Activated CD4-positive, alpha-beta T cell treated with anti-CD3 and anti-CD28 coated beads for 36 hours (primary cell): ENCODE measurements around the gene TNS1. TPM values are rescaled to one million over a fixed set of nuclear protein-coding genes. Genes with fewer than 3 reads are reported as not detected.

Source experiments
- ATAC-seq: fragments of 200-7000 bp; cut with Tn5 transposase; one replicate; pipeline ENCODE4 v1.10.0; 2021; ENCODE audit warnings: mild to moderate bottlenecking, moderate library complexity
- CTCF ChIA-PET: fragments of 350-600 bp; sonication (Branson Sonifier 250); formaldehyde crosslinking; loops from one replicate; lab custom pipeline; 2021; ENCODE audit warnings: antibody characterized with exemption; lab: Charles Lee
- POLR2A ChIA-PET: fragments of 350-600 bp; sonication (Branson Sonifier 250); formaldehyde crosslinking; loops from one replicate; lab custom pipeline; 2021; ENCODE audit warnings: antibody characterized with exemption, inconsistent platforms; lab: Charles Lee
- DNase-seq: peaks from one replicate; pipeline ENCODE4 v3.0.0-alpha.2; 2020
- H3K27ac Mint-ChIP-seq: one replicate; pipeline ENCODE4 v1.8.0; 2021; ENCODE audit warnings: mixed read lengths
- H3K27me3 Mint-ChIP-seq: one replicate; pipeline ENCODE4 v1.8.0; 2021; ENCODE audit warnings: mixed read lengths
- H3K36me3 Mint-ChIP-seq: one replicate; pipeline ENCODE4 v1.8.0; 2021; ENCODE audit warnings: low read depth, mixed read lengths
- H3K4me1 Mint-ChIP-seq: one replicate; pipeline ENCODE4 v1.8.0; 2021; ENCODE audit warnings: mixed read lengths
- H3K4me3 Mint-ChIP-seq: one replicate; pipeline ENCODE4 v1.8.0; 2021; ENCODE audit warnings: mild to moderate bottlenecking, moderate library complexity, mixed read lengths
- H3K9me3 Mint-ChIP-seq: one replicate; pipeline ENCODE4 v1.8.0; 2021; ENCODE audit warnings: low read depth, mixed read lengths
- intact Hi-C, 2 experiments: fragments of 100-400 bp; cut with DNase I in 1 of 2; cut with micrococcal nuclease in 1 of 2; formaldehyde crosslinking; loops; one replicate each; pipeline versions ENCODE4 v1.14.2 to v1.15.1; 2022 to 2024; cut with DNase I, micrococcal nuclease
- total RNA-seq, 2 experiments: library from RNA; stranded (reverse); gene quantifications; one replicate each; pipeline ENCODE4 v1.2.3, GENCODE V29; 2021

The TNS1 gene
- total RNA-seq, 2 experiments from 2014 or later: 0.64 to 0.88 TPM

DNA sequence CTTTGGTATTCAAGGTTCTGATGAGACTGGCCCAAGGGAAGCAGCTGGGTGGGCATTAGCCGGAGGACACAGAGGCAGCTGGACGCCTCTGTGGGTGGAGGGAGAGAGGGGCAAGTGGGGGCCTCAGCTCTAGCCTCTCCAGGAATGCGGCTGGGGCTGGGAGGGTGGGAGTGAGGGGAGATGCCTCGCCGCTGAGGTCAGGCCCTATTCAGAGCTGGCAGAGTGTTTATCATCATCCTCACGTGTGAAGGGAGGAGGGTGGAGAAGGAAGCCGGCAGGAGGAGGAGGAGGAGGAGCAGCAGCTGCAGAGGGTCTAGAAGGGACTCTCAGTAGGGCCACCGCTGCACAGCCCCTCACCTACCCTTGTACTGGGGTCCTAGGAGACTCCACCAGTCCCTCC, 43.1 kb downstream of the TNS1 start:
- Mint-ChIP-seq H3K36me3 (no peaks in the 10 kb centered on the region), H3K4me1 (no peaks in the 10 kb centered on the region), H3K9me3 (no peaks in the 10 kb centered on the region), H3K4me3 (no peak overlapping the region), H3K27me3 (no peaks in the 10 kb centered on the region), H3K27ac (no peak overlapping the region)
- ATAC-seq: no peak
- ChIA-PET CTCF (interaction anchor here (0.6 to 1.2 kb wide), 2 partner anchors 171 to 1360 kb away, joined by 3 to 4 read pairs; no protein-coding TSS in a partner anchor), POLR2A (no interaction called here)
- DNase-seq: no peak
- intact Hi-C loops: no loop called here

GRCh38 chr2:217958884-217959225, 43.9 kb downstream of the TNS1 start:
- CTCF ChIA-PET: interaction anchor here (0.6 kb wide), 1 partner anchor 486 kb away, joined by 3 read pairs; no protein-coding TSS in a partner anchor
- H3K27ac Mint-ChIP-seq: no peak overlapping the region
- no peaks in the 10 kb centered on the region for H3K4me1 Mint-ChIP-seq
- intact Hi-C loops: no loop called here
- no peaks in the 10 kb centered on the region for H3K27me3 Mint-ChIP-seq
- POLR2A ChIA-PET: no interaction called here
- no peaks in the 10 kb centered on the region for H3K36me3 Mint-ChIP-seq
- ATAC-seq: no peak
- no peak overlapping the region for H3K4me3 Mint-ChIP-seq
- H3K9me3 Mint-ChIP-seq: no peaks in the 10 kb centered on the region
- DNase-seq: no peak

DNA sequence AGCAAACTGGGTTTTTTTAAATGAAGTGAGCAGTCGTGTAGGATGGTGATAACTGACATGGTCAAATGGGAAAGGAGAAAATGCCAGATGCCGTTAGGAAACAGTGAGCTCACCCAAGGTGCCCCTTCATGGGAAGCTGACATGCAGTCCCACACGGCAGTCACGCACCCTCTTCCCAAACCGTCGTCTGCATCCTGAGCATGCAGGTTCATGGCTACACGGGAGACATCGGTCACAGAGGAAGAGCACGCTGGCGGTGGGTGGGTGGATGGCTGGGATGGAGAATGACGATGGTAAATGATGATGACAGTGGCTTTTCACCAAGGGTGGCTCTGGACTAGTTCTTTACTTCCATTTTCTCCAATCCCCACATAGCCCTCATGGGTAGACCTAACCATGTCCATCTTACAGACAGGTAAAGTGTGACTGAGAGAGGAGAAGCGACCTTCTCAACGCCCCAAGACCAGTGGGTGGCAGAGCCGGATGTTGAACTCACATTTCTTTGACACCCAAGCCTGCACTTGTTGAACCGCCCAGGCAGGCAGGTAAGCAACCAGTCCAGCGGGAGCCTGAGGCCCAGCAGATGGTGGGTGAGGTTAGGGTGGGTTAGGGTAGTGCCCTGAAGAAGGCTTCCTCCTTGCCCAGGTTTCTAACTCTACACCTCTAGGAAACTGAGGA, 44.5 kb downstream of the TNS1 start:
- CTCF ChIA-PET: interaction anchor here (0.6 kb wide), 1 partner anchor 487 kb away, joined by 3 read pairs; no protein-coding TSS in a partner anchor
- Mint-ChIP-seq H3K9me3 (no peaks in the 10 kb centered on the region), H3K4me3 (no peak overlapping the region), H3K27ac (no peak overlapping the region), H3K36me3 (no peaks in the 10 kb centered on the region), H3K4me1 (no peaks in the 10 kb centered on the region), H3K27me3 (no peaks in the 10 kb centered on the region)
- intact Hi-C loops: no loop called here
- DNase-seq (no peak), ATAC-seq (no peak)
- POLR2A ChIA-PET: no interaction called here

DNA sequence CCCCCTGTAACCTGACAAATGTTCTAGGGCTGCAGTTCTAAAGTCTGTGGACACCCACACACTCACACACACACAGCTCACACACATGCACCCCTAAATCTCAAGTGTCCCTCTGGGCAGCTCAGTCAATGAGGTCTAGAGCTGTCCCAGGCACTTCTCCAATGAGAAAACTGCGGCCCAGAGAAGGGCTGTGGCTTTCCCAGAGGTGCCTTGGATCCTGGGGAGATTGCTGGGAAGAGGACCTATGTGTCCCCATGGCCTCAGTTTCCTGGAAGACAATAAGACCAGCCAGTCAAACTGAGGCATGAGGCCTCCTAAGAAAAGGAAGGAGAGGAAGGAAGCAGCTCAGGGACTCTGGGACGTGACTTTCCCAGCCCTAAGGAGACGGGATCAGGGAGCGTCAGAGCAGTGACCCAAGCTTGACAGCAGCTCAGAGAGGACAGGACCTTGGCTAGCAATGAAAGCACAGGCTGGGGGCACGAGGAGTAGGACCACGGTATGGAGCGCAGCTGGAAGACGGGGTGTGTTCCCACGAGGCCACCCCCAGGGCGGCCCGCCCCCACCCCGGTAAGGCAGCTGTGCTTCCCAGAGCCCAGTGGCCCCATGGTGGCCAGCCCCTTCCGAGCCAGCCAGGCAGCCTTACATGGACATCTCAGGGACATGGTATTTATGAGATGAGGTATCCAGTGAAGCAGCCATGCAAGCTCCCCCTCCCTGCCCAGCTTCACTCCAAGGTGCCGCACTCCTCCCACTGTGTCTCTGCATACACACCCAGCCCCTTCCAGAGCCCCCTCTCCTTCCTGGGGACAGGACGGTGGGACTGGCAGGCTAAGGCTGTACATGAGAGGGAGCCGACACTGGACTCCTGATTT, 46.0 kb downstream of the TNS1 start:
- Mint-ChIP-seq H3K36me3 (no peaks in the 10 kb centered on the region), H3K4me1 (no peaks in the 10 kb centered on the region), H3K4me3 (no peak overlapping the region), H3K27ac (no peak overlapping the region), H3K9me3 (no peaks in the 10 kb centered on the region), H3K27me3 (no peaks in the 10 kb centered on the region)
- CTCF ChIA-PET: no interaction called here
- ATAC-seq: no peak
- POLR2A ChIA-PET: no interaction called here
- DNase-seq: no peak
- intact Hi-C loops: no loop called here

DNA sequence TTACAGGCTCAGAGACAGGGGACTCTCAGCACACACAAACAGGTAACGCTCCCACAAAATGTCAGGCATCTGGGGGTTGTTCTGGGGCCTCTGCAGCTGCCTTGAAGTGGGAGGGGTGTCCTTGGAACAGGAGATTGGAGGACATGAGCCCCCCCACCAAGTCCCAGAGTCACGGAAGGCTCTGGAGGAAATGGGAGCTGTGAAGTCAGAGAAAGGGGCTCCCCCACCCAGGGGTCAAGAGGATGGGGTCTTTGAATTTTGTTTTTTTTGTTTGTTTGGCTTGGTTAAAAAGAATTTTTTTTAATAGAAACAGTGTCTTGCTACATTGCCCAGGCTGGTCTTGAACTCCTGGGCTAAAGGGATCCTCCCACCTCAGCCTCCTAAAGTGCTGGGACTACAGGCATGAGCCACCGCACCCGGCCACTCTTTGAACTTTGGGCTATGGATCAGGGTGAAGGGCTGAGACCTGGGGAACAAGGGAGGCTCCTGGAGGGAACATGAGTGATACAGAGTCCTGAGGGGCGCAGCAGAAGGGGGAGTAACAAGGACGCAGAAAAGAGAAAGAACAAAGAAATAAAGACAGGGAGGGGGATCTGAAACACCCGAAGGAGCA, 46.8 kb downstream of the TNS1 start:
- Mint-ChIP-seq H3K27ac (no peak overlapping the region), H3K27me3 (no peaks in the 10 kb centered on the region), H3K36me3 (no peaks in the 10 kb centered on the region), H3K4me3 (no peak overlapping the region), H3K4me1 (no peaks in the 10 kb centered on the region), H3K9me3 (no peaks in the 10 kb centered on the region)
- ATAC-seq: no peak
- CTCF ChIA-PET: no interaction called here
- no peak for DNase-seq
- intact Hi-C loops: no loop called here
- POLR2A ChIA-PET: no interaction called here

DNA sequence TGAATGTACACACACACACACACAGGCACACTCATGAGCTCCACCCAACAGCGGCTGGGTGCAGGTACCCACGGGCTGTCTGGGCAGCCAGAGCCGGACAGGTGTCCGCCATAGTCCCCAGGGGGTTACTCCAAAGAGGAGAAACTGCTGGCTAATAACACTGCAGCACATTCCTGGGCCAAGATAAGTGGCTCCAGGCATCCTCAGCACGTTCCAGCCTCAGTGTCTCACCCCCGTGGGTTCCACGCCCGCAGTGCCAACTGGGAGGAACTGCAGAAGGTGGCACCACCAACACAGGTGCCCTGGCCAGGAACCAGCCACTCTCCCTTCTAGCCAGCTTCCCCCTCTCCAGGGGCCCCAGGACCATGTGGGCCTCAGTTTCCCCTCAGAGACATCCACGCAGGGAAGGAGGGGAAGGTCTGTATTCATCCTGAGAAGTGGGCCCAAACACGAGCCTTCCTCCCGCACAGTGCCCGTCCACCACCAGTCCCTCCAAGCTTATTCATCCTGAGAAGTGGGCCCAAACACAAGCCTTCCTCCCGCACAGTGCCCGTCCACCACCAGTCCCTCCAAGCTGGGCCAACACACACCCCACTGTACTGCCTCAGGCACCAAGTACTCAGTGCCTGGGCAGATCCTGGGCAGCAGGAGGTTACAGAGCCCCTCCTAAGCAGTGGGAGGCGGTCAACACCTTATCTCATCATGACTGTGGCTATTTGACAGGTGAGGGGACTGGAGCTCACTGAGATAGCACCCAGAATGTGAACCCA, 47.6 kb downstream of the TNS1 start:
- DNase-seq (no peak), ATAC-seq (no peak)
- Mint-ChIP-seq H3K36me3 (no peaks in the 10 kb centered on the region), H3K4me1 (no peaks in the 10 kb centered on the region), H3K9me3 (no peaks in the 10 kb centered on the region), H3K4me3 (no peak overlapping the region), H3K27me3 (no peaks in the 10 kb centered on the region), H3K27ac (no peak overlapping the region)
- intact Hi-C loops: no loop called here
- ChIA-PET POLR2A (no interaction called here), CTCF (no interaction called here)

- H3K9me3 Mint-ChIP-seq: no peaks in the 10 kb centered on the region
- H3K36me3 Mint-ChIP-seq: no peaks in the 10 kb centered on the region
- CTCF ChIA-PET: no interaction called here
- H3K27me3 Mint-ChIP-seq: no peaks in the 10 kb centered on the region
- DNase-seq: no peak
- intact Hi-C loops: no loop called here
- no peak for ATAC-seq
- H3K4me3 Mint-ChIP-seq: no peak overlapping the region
- H3K27ac Mint-ChIP-seq: no peak overlapping the region
- H3K4me1 Mint-ChIP-seq: no peaks in the 10 kb centered on the region
- POLR2A ChIA-PET: no interaction called here
These were observed 48.3 kb downstream of the TNS1 start for GRCh38 chr2:217954469-217954868.

GRCh38 chr2:217954051-217954450, 48.7 kb downstream of the TNS1 start:
- CTCF ChIA-PET: interaction anchor here (1.1 kb wide), 1 partner anchor 168 kb away, joined by 3 read pairs; no protein-coding TSS in a partner anchor

GRCh38 chr2:217953531-217953932, 49.3 kb downstream of the TNS1 start:
- H3K36me3 Mint-ChIP-seq: no peaks in the 10 kb centered on the region
- CTCF ChIA-PET: interaction anchor here (1.1 kb wide), 1 partner anchor 167 kb away, joined by 3 read pairs; no protein-coding TSS in a partner anchor
- H3K4me1 Mint-ChIP-seq: no peaks in the 10 kb centered on the region
- DNase-seq: no peak
- POLR2A ChIA-PET: no interaction called here
- no peak for ATAC-seq
- no peaks in the 10 kb centered on the region for H3K9me3 Mint-ChIP-seq
- intact Hi-C loops: no loop called here
- no peaks in the 10 kb centered on the region for H3K27me3 Mint-ChIP-seq
- no peak overlapping the region for H3K4me3 Mint-ChIP-seq
- no peak overlapping the region for H3K27ac Mint-ChIP-seq

More at GRCh38 chr2:217954051-217954450, 48.7 kb downstream of the TNS1 start:
- ATAC-seq (no peak), DNase-seq (no peak)
- Mint-ChIP-seq H3K27me3 (no peaks in the 10 kb centered on the region), H3K27ac (no peak overlapping the region), H3K4me1 (no peaks in the 10 kb centered on the region), H3K36me3 (no peaks in the 10 kb centered on the region), H3K9me3 (no peaks in the 10 kb centered on the region), H3K4me3 (no peak overlapping the region)
- POLR2A ChIA-PET: no interaction called here
- intact Hi-C loops: no loop called here

GRCh38 chr2:217953011-217953481, 49.7 kb downstream of the TNS1 start:
- ATAC-seq (no peak), DNase-seq (no peak)
- intact Hi-C loops: no loop called here
- POLR2A ChIA-PET: no interaction called here
- Mint-ChIP-seq H3K4me1 (no peaks in the 10 kb centered on the region), H3K27ac (no peak overlapping the region), H3K27me3 (no peaks in the 10 kb centered on the region), H3K9me3 (no peaks in the 10 kb centered on the region), H3K4me3 (no peak overlapping the region), H3K36me3 (no peaks in the 10 kb centered on the region)
- CTCF ChIA-PET: interaction anchor here (0.6 to 1.3 kb wide), 3 partner anchors 36 to 1189 kb away, joined by 3 read pairs; no protein-coding TSS in a partner anchor

DNA sequence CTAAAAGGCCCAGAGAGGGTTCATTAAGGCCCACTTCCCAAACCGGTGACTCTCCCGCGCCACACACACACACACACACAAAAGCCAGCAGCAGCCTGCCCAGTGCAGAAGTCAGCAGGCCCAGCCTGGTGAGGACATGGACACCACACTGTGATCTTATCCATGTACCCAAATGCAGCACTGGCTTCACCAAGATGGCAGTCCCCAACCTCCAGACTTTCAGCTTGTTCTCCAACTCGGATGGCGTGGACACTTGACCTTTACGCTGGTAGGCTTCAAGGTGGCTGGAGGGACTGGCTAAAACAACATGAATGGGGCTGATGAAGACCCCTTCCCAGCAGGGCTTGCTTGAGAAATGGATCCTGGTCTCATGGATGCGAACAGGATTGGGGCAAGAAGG, 50.4 kb downstream of the TNS1 start:
- Mint-ChIP-seq H3K4me1 (no peaks in the 10 kb centered on the region), H3K9me3 (no peaks in the 10 kb centered on the region), H3K4me3 (no peak overlapping the region), H3K27me3 (no peaks in the 10 kb centered on the region), H3K36me3 (no peaks in the 10 kb centered on the region), H3K27ac (no peak overlapping the region)
- DNase-seq (no peak), ATAC-seq (no peak)
- POLR2A ChIA-PET: no interaction called here
- intact Hi-C loops: no loop called here
- CTCF ChIA-PET: interaction anchor here (0.6 to 1.3 kb wide), 3 partner anchors 37 to 1189 kb away, joined by 3 read pairs; no protein-coding TSS in a partner anchor
